Neuronal stem cell (in vitro differentiated cells): ENCODE measurements around the gene SOX18.

Source experiments
- DNase-seq: peaks from one replicate; pipeline ENCODE4 v3.0.0-alpha.2; 2013; ENCODE audit warnings: low spot score
- H2AFZ ChIP-seq: one replicate; pipeline ENCODE4 v1.6.1; 2013; ENCODE audit warnings: mild to moderate bottlenecking, low read length, inconsistent platforms
- H2AK5ac ChIP-seq: 2 replicates; pipeline ENCODE4 v1.6.1; 2013; ENCODE audit warnings: low read depth, mild to moderate bottlenecking, inconsistent platforms, low read length, moderate library complexity, mixed read lengths
- H2BK120ac ChIP-seq: 2 replicates; pipeline ENCODE4 v1.6.1; 2013; ENCODE audit warnings: low read depth, mild to moderate bottlenecking, inconsistent platforms, low read length, moderate library complexity, mixed read lengths
- H2BK12ac ChIP-seq: one replicate; pipeline ENCODE4 v1.6.1; 2013; ENCODE audit warnings: low read length, inconsistent platforms
- H2BK15ac ChIP-seq: 2 replicates; pipeline ENCODE4 v1.6.1; 2013; ENCODE audit warnings: mild to moderate bottlenecking, low read length, inconsistent platforms, mixed read lengths
- H2BK5ac ChIP-seq: one replicate; pipeline ENCODE4 v1.6.1; 2013; ENCODE audit warnings: inconsistent platforms, mild to moderate bottlenecking, low read length, moderate library complexity
- H3K14ac ChIP-seq: one replicate; pipeline ENCODE4 v1.6.1; 2013; ENCODE audit warnings: low read length, inconsistent platforms
- H3K18ac ChIP-seq: 2 replicates; pipeline ENCODE4 v1.6.1; 2013; ENCODE audit warnings: low read length, inconsistent platforms
- H3K23ac ChIP-seq: 2 replicates; pipeline ENCODE4 v1.6.1; 2013; ENCODE audit warnings: low read depth, mild to moderate bottlenecking, mixed read lengths, low read length, inconsistent platforms; ENCODE audit not compliant: poor library complexity
- H3K27ac ChIP-seq: replicated peaks from 3 replicates; pipeline ENCODE4 v1.5.1; 2013; ENCODE audit warnings: low read length, inconsistent platforms
- H3K27me3 ChIP-seq, 3 experiments: 2 replicates each; pipeline ENCODE4 v1.6.1; 2013; ENCODE audit warnings: low read length in 3 of 3, mild to moderate bottlenecking in 2 of 3, inconsistent platforms in 1 of 3, low read depth in 1 of 3, mixed read lengths in 1 of 3, moderate library complexity in 1 of 3; ENCODE audit not compliant: control insufficient read depth in 3 of 3, insufficient read depth in 3 of 3
- H3K36me3 ChIP-seq, 2 donors: replicated peaks in 1 of 2; 2 replicates each; pipeline ENCODE4 v1.6.1; 2013; ENCODE audit warnings: low read length in 2 of 2; ENCODE audit not compliant: control insufficient read depth in 2 of 2, insufficient read depth in 2 of 2
- H3K4ac ChIP-seq: 2 replicates; pipeline ENCODE4 v1.6.1; 2013; ENCODE audit warnings: inconsistent platforms, mild to moderate bottlenecking, low read length, moderate library complexity
- H3K4me1 ChIP-seq, 2 donors: 1 replicate in 1 of 2; 2 replicates in 1 of 2; pipeline ENCODE4 v1.6.1; 2013; ENCODE audit warnings: low read length in 2 of 2, low read depth in 1 of 2; ENCODE audit not compliant: control insufficient read depth in 2 of 2, insufficient read depth in 1 of 2
- H3K4me2 ChIP-seq: one replicate; pipeline ENCODE4 v1.6.1; 2013; ENCODE audit warnings: mild to moderate bottlenecking, low read length, inconsistent platforms; ENCODE audit not compliant: insufficient read depth, poor library complexity, severe bottlenecking
- H3K4me3 ChIP-seq, 2 donors: 2 replicates each; pipeline ENCODE4 v1.5.1; 2013; ENCODE audit warnings: low read length in 2 of 2, mild to moderate bottlenecking in 2 of 2, inconsistent platforms in 1 of 2, moderate library complexity in 1 of 2
- H3K79me1 ChIP-seq: one replicate; pipeline ENCODE4 v1.6.1; 2013; ENCODE audit warnings: low read depth, mild to moderate bottlenecking, inconsistent platforms, low read length, moderate library complexity
- H3K9ac ChIP-seq: one replicate; pipeline ENCODE4 v1.6.1; 2013; ENCODE audit warnings: mild to moderate bottlenecking, low read depth, low read length, inconsistent platforms; ENCODE audit not compliant: poor library complexity
- H3K9me3 ChIP-seq, 2 donors: replicated peaks in 1 of 2; 2 replicates each; pipeline versions ENCODE3 to v1.6.1; 2013; ENCODE audit warnings: low read length in 2 of 2, mild to moderate bottlenecking in 2 of 2, inconsistent platforms in 1 of 2, low read depth in 1 of 2, mixed read lengths in 1 of 2, moderate library complexity in 1 of 2; ENCODE audit not compliant: control insufficient read depth in 2 of 2, insufficient read depth in 1 of 2
- H4K8ac ChIP-seq: one replicate; pipeline ENCODE4 v1.6.1; 2013; ENCODE audit warnings: low read depth, mild to moderate bottlenecking, inconsistent platforms, low read length, moderate library complexity
- H4K91ac ChIP-seq: one replicate; pipeline ENCODE4 v1.6.1; 2013; ENCODE audit warnings: low read length, low read depth, mild to moderate bottlenecking, inconsistent platforms; ENCODE audit not compliant: poor library complexity
- WGBS, 2 donors: extraction: QIAGEN DNeasy Blood & Tissue Kit; methylation state at CpG; one replicate each; pipeline ENCODE4 v1.1.7; 2013; ENCODE audit warnings: missing lambda C conversion rate in 2 of 2, mixed read lengths in 1 of 2; ENCODE audit not compliant: insufficient read length in 2 of 2, insufficient replicate concordance in 1 of 2; ENCODE audit errors: extremely low coverage in 2 of 2; 5-methylcytosine and 5-hydroxymethylcytosine counted together

Gene SOX18

GRCh38 chr20:64095455-64095854 is 46.0 kb upstream of the SOX18 start:
- no peak overlapping the region for H3K27ac ChIP-seq
- H2AK5ac ChIP-seq, result no peak overlapping the region
- H2BK15ac ChIP-seq, result no peak overlapping the region
- peaks cover 0 to 32% (median 3%) of the 10 kb centered on the region in 3 experiments for H3K27me3 ChIP-seq
- no peak overlapping the region for H4K8ac ChIP-seq
- H3K4ac ChIP-seq, result no peak overlapping the region
- H2AFZ ChIP-seq, result no peak overlapping the region
- H3K36me3 ChIP-seq, result no peaks in the 10 kb centered on the region
- no peak overlapping the region for H4K91ac ChIP-seq
- no peak overlapping the region for H3K9ac ChIP-seq
- H3K4me3 ChIP-seq, result no peak overlapping the region
- H3K79me1 ChIP-seq, result no peaks in the 10 kb centered on the region
- H2BK12ac ChIP-seq, result no peak overlapping the region
- WGBS, 2 donors, result no CpG with 5 or more reads among the region's 4 CpGs
- no peak overlapping the region for H3K14ac ChIP-seq
- H3K23ac ChIP-seq, result no peak overlapping the region
- H3K4me2 ChIP-seq, result no peak overlapping the region
- no peak overlapping the region for H2BK120ac ChIP-seq
- peaks cover 4% of the 10 kb centered on the region in 2 donors for H3K4me1 ChIP-seq
- H3K9me3 ChIP-seq, result peaks cover 0 to 5% of the 10 kb centered on the region in 2 donors
- H2BK5ac ChIP-seq, result no peak overlapping the region
- H3K18ac ChIP-seq, result no peak overlapping the region
- no peak for DNase-seq

GRCh38 chr20:64093013-64093503 is 43.6 kb upstream of the SOX18 start:
- H3K79me1 ChIP-seq, result no peaks in the 10 kb centered on the region
- peak overlapping the region; percentile 17 for H2AK5ac ChIP-seq
- H3K23ac ChIP-seq, result no peak overlapping the region
- no CpG with 5 or more reads among the region's 9 CpGs for WGBS, 2 donors
- peak overlapping the region; percentile 32 for H2BK15ac ChIP-seq
- no peak overlapping the region for H3K27ac ChIP-seq
- H3K4me3 ChIP-seq, result no peak overlapping the region
- no peak overlapping the region for H2BK120ac ChIP-seq
- no peak overlapping the region for H2BK12ac ChIP-seq
- no peak overlapping the region for H4K8ac ChIP-seq
- H3K4ac ChIP-seq, result no peak overlapping the region
- no peak overlapping the region for H2BK5ac ChIP-seq
- no peak overlapping the region for H3K14ac ChIP-seq
- no peak overlapping the region for H3K4me2 ChIP-seq
- H3K27me3 ChIP-seq, result peaks cover 0 to 33% (median 5%) of the 10 kb centered on the region in 3 experiments
- H4K91ac ChIP-seq, result no peak overlapping the region
- no peak overlapping the region for H3K18ac ChIP-seq
- peaks cover 4% of the 10 kb centered on the region in 2 donors for H3K4me1 ChIP-seq
- H2AFZ ChIP-seq, result no peak overlapping the region
- DNase-seq, result no peak
- H3K36me3 ChIP-seq, result no peaks in the 10 kb centered on the region
- H3K9ac ChIP-seq, result no peak overlapping the region
- peaks cover 0 to 2% of the 10 kb centered on the region in 2 donors for H3K9me3 ChIP-seq

- Histone ChIP-seq H3K23ac (no peak overlapping the region), H3K27me3 (peaks cover 0 to 32% (median 7%) of the 10 kb centered on the region in 3 experiments), H4K8ac (no peak overlapping the region), H3K4me2 (no peak overlapping the region), H4K91ac (no peak overlapping the region), H3K9ac (peak overlapping the region; percentile 78), H2BK120ac (no peak overlapping the region), H3K36me3 (no peaks in the 10 kb centered on the region), H2BK12ac (no peak overlapping the region), H2BK15ac (peak overlapping the region; percentile 32), H3K4ac (no peak overlapping the region), H2BK5ac (no peak overlapping the region), H3K79me1 (no peaks in the 10 kb centered on the region), H3K27ac (no peak overlapping the region), H2AK5ac (peak overlapping the region; percentile 59), H2AFZ (no peak overlapping the region), H3K9me3 (peaks cover 5 to 6% of the 10 kb centered on the region in 2 donors), H3K4me1 (peaks cover 4% of the 10 kb centered on the region in 2 donors), H3K18ac (peak overlapping the region; percentile 44), H3K14ac (no peak overlapping the region), H3K4me3 (peak overlapping the region in 1 of 2 donors; percentile 60)
- no CpG with 5 or more reads among the region's 27 CpGs for WGBS, 2 donors
- DNase-seq, result no peak
These were observed 43.0 kb upstream of the SOX18 start for GRCh38 chr20:64092258-64093012.

GRCh38 chr20:64091770-64092169 is 42.3 kb upstream of the SOX18 start:
- Histone ChIP-seq H3K9me3 (peaks cover 7 to 8% of the 10 kb centered on the region in 2 donors), H3K9ac (no peak overlapping the region), H2BK15ac (no peak overlapping the region), H4K8ac (no peak overlapping the region), H3K4me3 (no peak overlapping the region), H3K36me3 (no peaks in the 10 kb centered on the region), H2AFZ (no peak overlapping the region), H3K14ac (no peak overlapping the region), H3K4me2 (no peak overlapping the region), H2BK120ac (no peak overlapping the region), H4K91ac (no peak overlapping the region), H2AK5ac (peak overlapping the region; percentile 63), H3K27me3 (peaks cover 0 to 34% (median 7%) of the 10 kb centered on the region in 3 experiments), H2BK12ac (peak overlapping the region; percentile 73), H3K4ac (no peak overlapping the region), H3K27ac (no peak overlapping the region), H3K23ac (peak overlapping the region; percentile 60), H3K18ac (peak overlapping the region; percentile 38), H2BK5ac (no peak overlapping the region), H3K4me1 (peaks cover 4% of the 10 kb centered on the region in 2 donors), H3K79me1 (no peaks in the 10 kb centered on the region)
- DNase-seq, result no peak
- no CpG with 5 or more reads among the region's 16 CpGs for WGBS, 2 donors
